Keratinocyte (primary cell): ENCODE data around the gene PRKD1. TPM values are rescaled to one million over a fixed set of nuclear protein-coding genes. Genes with fewer than 3 reads are reported as not detected.

ENCODE experiments used
- DNase-seq: peaks from one replicate; pipeline ENCODE4 v3.0.0-alpha.2; 2011; ENCODE audit warnings: low read depth, missing footprints, low spot score
- FAIRE-seq: peaks from 2 replicates; lab custom pipeline; 2011; peaks lifted over from hg19 to GRCh38; lab: Jason Lieb, UNC
- H2AFZ ChIP-seq: 2 replicates; pipeline ENCODE4 v1.6.0; 2012; ENCODE audit warnings: low read length, control low read depth, inconsistent platforms; ENCODE audit not compliant: control insufficient read depth
- H3K27ac ChIP-seq: 2 replicates; pipeline ENCODE4 v1.5.1; 2011; ENCODE audit warnings: low read length; ENCODE audit not compliant: control insufficient read depth, insufficient read depth
- H3K27me3 ChIP-seq: 3 replicates; pipeline ENCODE4 v1.6.0; 2011; ENCODE audit warnings: low read length; ENCODE audit not compliant: control insufficient read depth, insufficient read depth; ENCODE audit errors: extremely low read depth
- H3K36me3 ChIP-seq, 2 experiments: 2 replicates in 1 of 2; 3 replicates in 1 of 2; pipeline ENCODE4 v1.5.1; 2011; ENCODE audit warnings: low read length in 2 of 2, mild to moderate bottlenecking in 1 of 2; ENCODE audit not compliant: control insufficient read depth in 2 of 2, insufficient read depth in 2 of 2; ENCODE audit errors: extremely low read depth in 1 of 2
- H3K4me1 ChIP-seq: 3 replicates; pipeline ENCODE4 v1.5.1; 2011; ENCODE audit warnings: low read length; ENCODE audit not compliant: control insufficient read depth, insufficient read depth; ENCODE audit errors: extremely low read depth
- H3K4me2 ChIP-seq: 3 replicates; pipeline ENCODE4 v1.6.0; 2011; ENCODE audit warnings: low read depth, low read length; ENCODE audit not compliant: control insufficient read depth, insufficient read depth; ENCODE audit errors: extremely low read depth
- H3K4me3 ChIP-seq, 3 experiments: fragments of 200-600 bp in 1 of 3; sonication (generic) in 1 of 3; 2 replicates in 2 of 3; 3 replicates in 1 of 3; pipeline ENCODE4 v1.5.1; 2011 to 2016; ENCODE audit warnings: low read length in 3 of 3, mild to moderate bottlenecking in 3 of 3, control low read depth in 2 of 3, inconsistent platforms in 1 of 3, low read depth in 1 of 3, mixed read lengths in 1 of 3, mixed run types in 1 of 3, moderate library complexity in 1 of 3; ENCODE audit not compliant: control insufficient read depth in 2 of 3, insufficient read depth in 2 of 3; ENCODE audit errors: extremely low read depth in 1 of 3
- H3K79me2 ChIP-seq: 2 replicates; pipeline ENCODE4 v1.6.0; 2012; ENCODE audit warnings: low read length; ENCODE audit not compliant: control insufficient read depth, insufficient read depth
- H3K9ac ChIP-seq: 3 replicates; pipeline ENCODE4 v1.6.0; 2011; ENCODE audit warnings: low read length; ENCODE audit not compliant: control insufficient read depth, insufficient read depth; ENCODE audit errors: extremely low read depth
- H3K9me1 ChIP-seq: 3 replicates; pipeline ENCODE4 v1.6.0; 2011; ENCODE audit warnings: low read length; ENCODE audit not compliant: control insufficient read depth, insufficient read depth; ENCODE audit errors: extremely low read depth
- H3K9me3 ChIP-seq: 2 replicates; pipeline ENCODE4 v1.5.1; 2012; ENCODE audit warnings: low read depth, low read length; ENCODE audit not compliant: control insufficient read depth
- H4K20me1 ChIP-seq: 3 replicates; pipeline ENCODE4 v1.6.0; 2011; ENCODE audit warnings: low read length; ENCODE audit not compliant: control insufficient read depth, insufficient read depth; ENCODE audit errors: extremely low read depth
- CTCF ChIP-seq, 3 experiments: IDR thresholded peaks in 1 of 3; conservative IDR thresholded peaks in 1 of 3; optimal IDR thresholded peaks in 1 of 3; 2 replicates in 2 of 3; 3 replicates in 1 of 3; pipeline versions ENCODE3 to v1.5.1; 2011; ENCODE audit warnings: low read length in 3 of 3, mild to moderate bottlenecking in 3 of 3, moderate library complexity in 2 of 3, control low read depth in 1 of 3, inconsistent platforms in 1 of 3; ENCODE audit not compliant: insufficient read depth in 2 of 3; ENCODE audit errors: extremely low read depth in 1 of 3
- EZH2 ChIP-seq: IDR thresholded peaks from one replicate; pipeline ENCODE4 v1.6.1; 2012; ENCODE audit warnings: inconsistent platforms, mild to moderate bottlenecking, low read length, moderate library complexity
- dilution Hi-C: fragments of 300-500 bp; cut with MboI; formaldehyde crosslinking; loops from one replicate; pipeline ENCODE4 v1.7.0; 2020; ENCODE audit warnings: low sequenced_read_pairs; ENCODE audit not compliant: extremely low pct_ligation_motif_present
- polyA plus RNA-seq, 5 experiments: library from polyadenylated mRNA; depleted of rRNA in 3 of 5; stranded (reverse) in 3 of 5; stranded (forward) in 1 of 5; unstranded in 1 of 5; fragments of >200 nt; gene quantifications; 1 replicate in 1 of 5; 2 replicates in 3 of 5; 3 replicates in 1 of 5; pipeline versions ENCODE4 v1.2.1 to v1.2.3, GENCODE V29; 2011 to 2012; ENCODE audit warnings: missing spikeins in 2 of 5, low read depth in 1 of 5, low replicate concordance in 1 of 5

The PRKD1 gene
- polyA plus RNA-seq, 1 donor (not counting 4 experiments of a cell fraction or from before 2014, with no cell fraction given): 0.49 TPM

GRCh38 chr14:29712601-29713000 is 215.0 kb downstream of the PRKD1 start:
- dilution Hi-C loops: no loop called here
- no peak for DNase-seq
- H3K9me1 ChIP-seq: no peaks in the 10 kb centered on the region

GRCh38 chr14:29710015-29710414 is 217.6 kb downstream of the PRKD1 start:
- Histone ChIP-seq H3K9me3 (no peaks in the 10 kb centered on the region), H3K27ac (no peak overlapping the region), H2AFZ (no peak overlapping the region), H3K4me3 (no peak overlapping the region), H3K4me1 (no peaks in the 10 kb centered on the region), H3K27me3 (no peaks in the 10 kb centered on the region), H4K20me1 (no peaks in the 10 kb centered on the region), H3K36me3 (no peaks in the 10 kb centered on the region), H3K4me2 (no peak overlapping the region), H3K79me2 (no peaks in the 10 kb centered on the region), H3K9ac (no peak overlapping the region), H3K9me1 (no peaks in the 10 kb centered on the region)
- FAIRE-seq: no peak
- no peak for DNase-seq
- dilution Hi-C loops: no loop called here
- no peak for TF ChIP-seq CTCF (optimal IDR thresholded peaks at IDR 0.05 in 1 of 3, IDR thresholded peaks at IDR 0.05 in 1 of 3, conservative IDR thresholded peaks at IDR 0.05 in 1 of 3; ENCODE audit: extremely low read depth in 1 of 3, insufficient read depth in 2 of 3, low read length in 3 of 3)
- TF ChIP-seq EZH2: no peak

More at GRCh38 chr14:29712601-29713000, 215.0 kb downstream of the PRKD1 start:
- Histone ChIP-seq H3K36me3 (no peaks in the 10 kb centered on the region), H3K4me1 (no peaks in the 10 kb centered on the region), H3K27ac (no peak overlapping the region), H3K27me3 (no peaks in the 10 kb centered on the region), H2AFZ (no peak overlapping the region), H3K9ac (no peak overlapping the region), H4K20me1 (no peaks in the 10 kb centered on the region), H3K4me3 (no peak overlapping the region), H3K9me3 (no peaks in the 10 kb centered on the region), H3K4me2 (no peak overlapping the region), H3K79me2 (no peaks in the 10 kb centered on the region)
- TF ChIP-seq EZH2: no peak
- no peak for TF ChIP-seq CTCF (optimal IDR thresholded peaks at IDR 0.05 in 1 of 3, IDR thresholded peaks at IDR 0.05 in 1 of 3, conservative IDR thresholded peaks at IDR 0.05 in 1 of 3; ENCODE audit: extremely low read depth in 1 of 3, insufficient read depth in 2 of 3, low read length in 3 of 3)
- FAIRE-seq: no peak
